Upper lobe of right lung (tissue), 1 donor: ENCODE results near the gene OTOR. TPM values are rescaled to one million over a fixed set of nuclear protein-coding genes. Genes with fewer than 3 reads are reported as not detected.

Source experiments
- ATAC-seq: fragments of 200-7000 bp; cut with Tn5 transposase; one replicate; pipeline ENCODE4 v1.9.1; 2020; ENCODE audit warnings: mild to moderate bottlenecking, moderate library complexity
- DNase-seq: peaks from one replicate; pipeline ENCODE4 v3.0.0-alpha.2; 2020
- H3K27ac ChIP-seq: fragments of 200-600 bp; one replicate; pipeline ENCODE4 v1.8.0; 2022
- H3K27me3 ChIP-seq: fragments of 200-600 bp; one replicate; pipeline ENCODE4 v1.8.0; 2022; ENCODE audit warnings: mild to moderate bottlenecking
- H3K36me3 ChIP-seq: fragments of 200-600 bp; one replicate; pipeline ENCODE4 v1.8.0; 2022
- H3K4me1 ChIP-seq: fragments of 200-600 bp; one replicate; pipeline ENCODE4 v1.8.0; 2022
- H3K4me3 ChIP-seq: fragments of 200-600 bp; one replicate; pipeline ENCODE4 v1.8.0; 2022; ENCODE audit warnings: mild to moderate bottlenecking
- H3K9me3 ChIP-seq: fragments of 200-600 bp; one replicate; pipeline ENCODE4 v1.8.0; 2022
- CTCF ChIP-seq: fragments of 200-600 bp; IDR thresholded peaks from one replicate; pipeline ENCODE4 v1.8.0; 2022; ENCODE audit warnings: antibody characterized with exemption
- intact Hi-C: fragments of 100-400 bp; cut with DNase I; formaldehyde crosslinking; loops from one replicate; pipeline ENCODE4 v1.11.0; 2022
- total RNA-seq: library from RNA; stranded (reverse); fragmentation: NEBNext Ultra II Directional; extraction: Animal tissue kit (Norgen Biotek cat#: 25700); gene quantifications from one replicate; pipeline ENCODE4 v1.2.1, GENCODE V29; 2021
- donor health status: DM: no; HTN: yes; CAD: no; lungs with severe emphysema.

Gene OTOR
- total RNA-seq, 1 donor from 2014 or later, result not detected

- no peak for TF ChIP-seq CTCF
- Histone ChIP-seq H3K4me1 (peaks cover 3% of the 10 kb centered on the region), H3K4me3 (no peak overlapping the region), H3K36me3 (no peaks in the 10 kb centered on the region), H3K27me3 (no peaks in the 10 kb centered on the region), H3K27ac (no peak overlapping the region), H3K9me3 (no peaks in the 10 kb centered on the region)
- intact Hi-C loops, result no loop called here
- DNase-seq (no peak), ATAC-seq (peak; percentile 58)
Observed at GRCh38 chr20:16760431-16761304, 12.5 kb downstream of the OTOR start.

DNA sequence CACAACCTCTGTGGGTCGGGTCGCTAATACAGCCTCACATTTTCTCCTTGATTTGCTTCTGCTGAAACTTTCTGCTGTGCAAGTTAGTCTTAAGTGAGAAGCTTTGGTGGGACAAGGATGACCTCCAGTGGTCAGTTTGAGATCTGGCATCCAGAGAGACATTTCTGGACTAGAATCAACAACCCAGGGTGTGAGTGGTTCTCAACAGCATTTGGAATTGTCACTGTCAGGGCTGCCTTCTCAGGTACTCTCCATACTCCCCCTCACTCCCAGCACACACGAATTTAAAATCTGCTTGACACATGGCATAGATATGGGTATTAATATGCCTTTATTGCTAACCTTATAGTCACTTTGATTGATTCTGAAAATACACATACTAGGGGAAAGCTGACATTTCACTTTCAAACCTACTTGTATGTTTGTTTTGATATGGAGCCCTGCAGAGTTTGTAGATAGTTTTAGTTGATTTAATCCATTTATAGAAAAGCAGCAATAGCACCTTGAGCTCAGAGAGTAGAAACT lies 13.2 kb downstream of the OTOR start:
- Histone ChIP-seq H3K4me1 (peaks cover 3% of the 10 kb centered on the region), H3K36me3 (no peaks in the 10 kb centered on the region), H3K4me3 (no peak overlapping the region), H3K27ac (no peak overlapping the region), H3K9me3 (no peaks in the 10 kb centered on the region), H3K27me3 (no peaks in the 10 kb centered on the region)
- peak; percentile 89 for ATAC-seq
- DNase-seq, result no peak
- intact Hi-C loops, result no loop called here
- TF ChIP-seq CTCF, result peak; percentile 81

DNA sequence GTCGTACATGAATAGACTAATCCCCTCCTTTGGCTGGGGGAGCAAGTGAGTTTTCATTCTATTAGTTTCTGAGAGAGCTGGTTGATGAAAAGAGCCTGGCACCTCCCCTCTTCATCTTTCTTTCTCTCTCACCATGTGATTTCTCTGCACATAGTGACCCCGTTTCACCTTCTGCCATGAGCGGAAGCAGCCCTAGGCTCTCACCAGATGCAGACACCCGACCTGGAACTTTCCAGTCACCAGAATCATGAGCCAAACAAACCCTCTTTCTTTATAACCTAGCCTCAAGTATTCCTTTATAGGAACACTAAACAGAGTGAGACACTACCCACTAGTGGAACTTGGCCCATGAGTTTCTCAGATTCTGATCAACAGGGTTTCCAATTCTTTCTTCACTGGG lies 16.4 kb downstream of the OTOR start:
- Histone ChIP-seq H3K27me3 (no peaks in the 10 kb centered on the region), H3K4me3 (no peak overlapping the region), H3K4me1 (peaks cover 3% of the 10 kb centered on the region), H3K27ac (no peak overlapping the region), H3K36me3 (no peaks in the 10 kb centered on the region), H3K9me3 (no peaks in the 10 kb centered on the region)
- DNase-seq (no peak), ATAC-seq (no peak)
- intact Hi-C loops, result no loop called here
- no peak for TF ChIP-seq CTCF

DNA sequence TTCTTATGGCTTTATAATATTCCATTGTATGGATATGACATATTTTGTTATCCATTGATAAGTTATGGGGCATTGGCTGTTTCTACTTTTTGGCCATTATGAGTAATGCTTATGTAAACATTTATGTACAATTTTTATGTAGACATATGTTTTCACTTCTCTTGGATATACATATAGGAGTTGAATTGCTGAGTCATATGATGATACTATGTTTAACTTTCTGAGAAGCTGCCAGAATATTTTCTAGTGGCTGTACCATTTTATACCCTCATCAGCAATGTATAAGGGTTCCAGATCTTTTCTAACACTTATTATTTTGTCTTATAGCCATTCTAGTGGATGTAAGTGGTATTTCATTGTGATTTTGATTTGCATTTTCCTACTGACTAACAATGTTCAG lies 23.1 kb downstream of the OTOR start:
- H3K4me3 ChIP-seq, result no peak overlapping the region
- ATAC-seq, result no peak
- no peaks in the 10 kb centered on the region for H3K36me3 ChIP-seq
- no peaks in the 10 kb centered on the region for H3K9me3 ChIP-seq
- no peaks in the 10 kb centered on the region for H3K4me1 ChIP-seq
- TF ChIP-seq CTCF, result no peak
- no peaks in the 10 kb centered on the region for H3K27me3 ChIP-seq
- H3K27ac ChIP-seq, result no peak overlapping the region
- DNase-seq, result no peak
- intact Hi-C loops, result no loop called here

DNA sequence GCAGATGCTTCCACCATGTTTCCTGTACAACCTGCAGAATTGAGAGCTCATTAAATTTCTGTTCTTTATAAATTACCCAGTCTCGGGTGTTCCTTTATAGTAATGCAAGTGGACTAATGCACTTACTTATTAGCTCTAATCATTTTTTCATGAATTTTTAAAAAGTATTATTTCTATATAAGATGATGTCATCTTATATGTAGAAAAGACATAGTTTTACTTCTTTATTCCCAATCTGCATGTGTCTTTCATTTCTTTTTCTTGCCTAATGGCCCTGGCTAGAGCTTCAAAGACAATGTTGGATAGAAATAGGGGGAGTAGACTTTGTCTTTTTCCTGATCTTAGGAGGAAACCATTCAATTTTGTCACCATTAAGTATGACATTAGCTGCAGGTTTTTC lies 27.8 kb downstream of the OTOR start:
- H3K9me3 ChIP-seq, result no peaks in the 10 kb centered on the region
- H3K27me3 ChIP-seq, result no peaks in the 10 kb centered on the region
- no peak overlapping the region for H3K27ac ChIP-seq
- no peak for TF ChIP-seq CTCF
- no peaks in the 10 kb centered on the region for H3K36me3 ChIP-seq
- intact Hi-C loops, result no loop called here
- DNase-seq (no peak), ATAC-seq (no peak)
- H3K4me1 ChIP-seq, result no peaks in the 10 kb centered on the region
- no peak overlapping the region for H3K4me3 ChIP-seq
